Measurements from ENCODE around the gene MIA. TPM values are rescaled to one million over a fixed set of nuclear protein-coding genes. Genes with fewer than 3 reads are reported as not detected.

MIA gene
- total and polyA plus RNA-seq, 9 of the 15 experiments (the other 6 are each of a cell fraction or from before 2014, with no cell fraction given), result 0.21 TPM; not detected in 8

DNA sequence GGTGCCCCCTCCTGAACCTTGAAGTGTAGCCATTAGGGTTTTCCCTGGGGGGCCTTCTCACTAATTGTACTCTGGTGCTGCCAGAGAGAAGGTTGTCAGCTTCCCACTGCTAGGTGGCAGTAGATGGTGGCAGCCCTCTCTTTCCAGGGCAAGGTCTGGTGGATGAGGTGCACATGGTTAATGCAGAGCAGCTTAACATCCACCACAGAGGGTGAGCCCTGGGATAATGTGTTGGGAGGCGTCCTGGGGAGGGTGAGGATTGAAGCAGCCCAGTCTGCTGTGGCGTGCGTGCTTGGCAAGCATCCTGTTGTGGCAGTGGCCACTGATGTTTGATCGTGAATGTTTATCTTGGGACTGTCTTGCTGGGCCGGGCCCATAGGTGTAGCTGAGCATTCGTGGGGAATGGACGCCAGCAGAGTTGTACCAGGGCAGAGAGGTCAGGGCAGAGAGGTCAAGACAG lies 29.5 kb downstream of the MIA start:
- Histone ChIP-seq H3K27me3 (ENCODE audit: control insufficient read depth in 2 of 2, insufficient read depth in 2 of 2, low read length in 2 of 2) (no peaks in the 10 kb centered on the region), H4K20me1 (replicated peaks; ENCODE audit: control insufficient read depth, insufficient read depth, low read length) (peaks cover 58% of the 10 kb centered on the region), H3K4me2 (ENCODE audit: insufficient read depth, low read length) (no peak overlapping the region), H3K79me2 (ENCODE audit: control insufficient read depth, insufficient read depth, low read length) (peaks cover 83% of the 10 kb centered on the region), H3K9me1 (ENCODE audit: control insufficient read depth, insufficient read depth, low read length) (peaks cover 24% of the 10 kb centered on the region), H3K9me3 (replicated peaks; ENCODE audit: control insufficient read depth, insufficient read depth, low read depth, low read length) (no peaks in the 10 kb centered on the region), H3K4me3 (no peak overlapping the region), H3K4me1 (replicated peaks in 1 of 2; ENCODE audit: control insufficient read depth in 2 of 2, insufficient read depth in 2 of 2, low read length in 2 of 2) (peaks cover 45 to 82% of the 10 kb centered on the region in 2 experiments), H3K36me3 (ENCODE audit: control insufficient read depth, insufficient read depth, low read length) (peaks cover 92% of the 10 kb centered on the region), H3K9ac (ENCODE audit: insufficient read depth in 1 of 2, low read depth in 2 of 2, low read length in 2 of 2) (peak overlapping the region in 1 of 2 experiments; percentile 64; a peak in 2 of 4 replicates), H3K27ac (ENCODE audit: extremely low read depth, low read depth, low read length) (peak overlapping the region; percentile 14; the same call in 2 of the 3 replicates), H2AFZ (ENCODE audit: low read depth, low read length) (no peak overlapping the region)
- ChIA-PET POLR2A (interaction anchor here (0.6 to 3.7 kb wide), 8 partner anchors 19 to 1563 kb away, joined by 3 to 26 read pairs (median 3); partner anchors contain the start of gene RAB4B), CTCF (ENCODE audit: low intra/inter-chr PET ratio) (no interaction called here)
- TF ChIP-seq FOXA3 (CRISPR knock-in tag; conservative IDR thresholded peaks at IDR 0.05 in 1 of 2, IDR thresholded peaks at IDR 0.05 in 1 of 2), result no peak
- peak; percentile 25; the same call in 1 of the 2 replicates for TF ChIP-seq POLR2AphosphoS5 (IDR thresholded peaks at IDR 0.05; ENCODE audit: control insufficient read depth, insufficient read depth, low read depth, low read length)
- peak; percentile 52; the same call in 1 of the 2 replicates for TF ChIP-seq POLR2G (IDR thresholded peaks at IDR 0.05; ENCODE audit: low read depth, low read length)
- TF ChIP-seq, protein P1, sequence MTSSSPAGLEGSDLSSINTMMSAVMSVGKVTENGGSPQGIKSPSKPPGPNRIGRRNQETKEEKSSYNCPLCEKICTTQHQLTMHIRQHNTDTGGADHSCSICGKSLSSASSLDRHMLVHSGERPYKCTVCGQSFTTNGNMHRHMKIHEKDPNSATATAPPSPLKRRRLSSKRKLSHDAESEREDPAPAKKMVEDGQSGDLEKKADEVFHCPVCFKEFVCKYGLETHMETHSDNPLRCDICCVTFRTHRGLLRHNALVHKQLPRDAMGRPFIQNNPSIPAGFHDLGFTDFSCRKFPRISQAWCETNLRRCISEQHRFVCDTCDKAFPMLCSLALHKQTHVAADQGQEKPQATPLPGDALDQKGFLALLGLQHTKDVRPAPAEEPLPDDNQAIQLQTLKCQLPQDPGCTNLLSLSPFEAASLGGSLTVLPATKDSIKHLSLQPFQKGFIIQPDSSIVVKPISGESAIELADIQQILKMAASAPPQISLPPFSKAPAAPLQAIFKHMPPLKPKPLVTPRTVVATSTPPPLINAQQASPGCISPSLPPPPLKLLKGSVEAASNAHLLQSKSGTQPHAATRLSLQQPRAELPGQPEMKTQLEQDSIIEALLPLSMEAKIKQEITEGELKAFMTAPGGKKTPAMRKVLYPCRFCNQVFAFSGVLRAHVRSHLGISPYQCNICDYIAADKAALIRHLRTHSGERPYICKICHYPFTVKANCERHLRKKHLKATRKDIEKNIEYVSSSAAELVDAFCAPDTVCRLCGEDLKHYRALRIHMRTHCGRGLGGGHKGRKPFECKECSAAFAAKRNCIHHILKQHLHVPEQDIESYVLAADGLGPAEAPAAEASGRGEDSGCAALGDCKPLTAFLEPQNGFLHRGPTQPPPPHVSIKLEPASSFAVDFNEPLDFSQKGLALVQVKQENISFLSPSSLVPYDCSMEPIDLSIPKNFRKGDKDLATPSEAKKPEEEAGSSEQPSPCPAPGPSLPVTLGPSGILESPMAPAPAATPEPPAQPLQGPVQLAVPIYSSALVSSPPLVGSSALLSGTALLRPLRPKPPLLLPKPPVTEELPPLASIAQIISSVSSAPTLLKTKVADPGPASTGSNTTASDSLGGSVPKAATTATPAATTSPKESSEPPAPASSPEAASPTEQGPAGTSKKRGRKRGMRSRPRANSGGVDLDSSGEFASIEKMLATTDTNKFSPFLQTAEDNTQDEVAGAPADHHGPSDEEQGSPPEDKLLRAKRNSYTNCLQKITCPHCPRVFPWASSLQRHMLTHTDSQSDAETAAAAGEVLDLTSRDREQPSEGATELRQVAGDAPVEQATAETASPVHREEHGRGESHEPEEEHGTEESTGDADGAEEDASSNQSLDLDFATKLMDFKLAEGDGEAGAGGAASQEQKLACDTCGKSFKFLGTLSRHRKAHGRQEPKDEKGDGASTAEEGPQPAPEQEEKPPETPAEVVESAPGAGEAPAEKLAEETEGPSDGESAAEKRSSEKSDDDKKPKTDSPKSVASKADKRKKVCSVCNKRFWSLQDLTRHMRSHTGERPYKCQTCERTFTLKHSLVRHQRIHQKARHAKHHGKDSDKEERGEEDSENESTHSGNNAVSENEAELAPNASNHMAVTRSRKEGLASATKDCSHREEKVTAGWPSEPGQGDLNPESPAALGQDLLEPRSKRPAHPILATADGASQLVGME (CRISPR knock-in tag; IDR thresholded peaks at IDR 0.05), result no peak
- TF ChIP-seq ZNF140 (CRISPR knock-in tag; IDR thresholded peaks at IDR 0.05), result no peak
- TF ChIP-seq RBFOX2 (IDR thresholded peaks at IDR 0.05; ENCODE audit: low read depth, low read length), result 0 out of 2 replicates have a peak, but pooled peaks have one; percentile 46
- TF ChIP-seq MYNN (IDR thresholded peaks at IDR 0.05), result 0 out of 2 replicates have a peak, but pooled peaks have one; percentile 12
- no peak for TF ChIP-seq MYNN (CRISPR knock-in tag; IDR thresholded peaks at IDR 0.05)
- TF ChIP-seq, protein P2, sequence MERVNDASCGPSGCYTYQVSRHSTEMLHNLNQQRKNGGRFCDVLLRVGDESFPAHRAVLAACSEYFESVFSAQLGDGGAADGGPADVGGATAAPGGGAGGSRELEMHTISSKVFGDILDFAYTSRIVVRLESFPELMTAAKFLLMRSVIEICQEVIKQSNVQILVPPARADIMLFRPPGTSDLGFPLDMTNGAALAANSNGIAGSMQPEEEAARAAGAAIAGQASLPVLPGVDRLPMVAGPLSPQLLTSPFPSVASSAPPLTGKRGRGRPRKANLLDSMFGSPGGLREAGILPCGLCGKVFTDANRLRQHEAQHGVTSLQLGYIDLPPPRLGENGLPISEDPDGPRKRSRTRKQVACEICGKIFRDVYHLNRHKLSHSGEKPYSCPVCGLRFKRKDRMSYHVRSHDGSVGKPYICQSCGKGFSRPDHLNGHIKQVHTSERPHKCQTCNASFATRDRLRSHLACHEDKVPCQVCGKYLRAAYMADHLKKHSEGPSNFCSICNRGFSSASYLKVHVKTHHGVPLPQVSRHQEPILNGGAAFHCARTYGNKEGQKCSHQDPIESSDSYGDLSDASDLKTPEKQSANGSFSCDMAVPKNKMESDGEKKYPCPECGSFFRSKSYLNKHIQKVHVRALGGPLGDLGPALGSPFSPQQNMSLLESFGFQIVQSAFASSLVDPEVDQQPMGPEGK (CRISPR knock-in tag; IDR thresholded peaks at IDR 0.05; ENCODE audit: borderline replicate concordance), result no peak
- peak; percentile 32 for TF ChIP-seq POLR2B (IDR thresholded peaks at IDR 0.05; ENCODE audit: low read depth, partially characterized antibody)
- TF ChIP-seq MCM3 (IDR thresholded peaks at IDR 0.05), result no peak
- TF ChIP-seq POLR2A (conservative IDR thresholded peaks at IDR 0.05), result peak; percentile 47
- no peak for TF ChIP-seq RFX1 (IDR thresholded peaks at IDR 0.05)
- TF ChIP-seq PTTG1 (tag; IDR thresholded peaks at IDR 0.05; ENCODE audit: low read depth), result no peak
- no peak for TF ChIP-seq DPF2 (IDR thresholded peaks at IDR 0.05)
- intact Hi-C loops (cut with micrococcal nuclease) (loop anchor here (5.0 kb wide), 1 partner anchor 143 kb away; no protein-coding TSS in a partner anchor), in situ Hi-C loops (cut with MboI) (no loop called here)
- DNase-seq (ENCODE audit: extremely low read depth in 1 of 4, low spot score in 3 of 4) (no peak), ATAC-seq (no peak), FAIRE-seq (no peak)
- 81% methylated on average over 7 of the region's 7 CpGs for WGBS (ENCODE audit: insufficient coverage, low coverage, missing lambda C conversion rate)
- no TSS peak for BruUV-seq (replicated peaks)

All from K562 (cell line).